Measurements from ENCODE around the gene E4F1. TPM values are rescaled to one million over a fixed set of nuclear protein-coding genes. Genes with fewer than 3 reads are reported as not detected.

Gene E4F1
- total RNA-seq, 1 experiment from 2014 or later: 30.1 TPM

DNA sequence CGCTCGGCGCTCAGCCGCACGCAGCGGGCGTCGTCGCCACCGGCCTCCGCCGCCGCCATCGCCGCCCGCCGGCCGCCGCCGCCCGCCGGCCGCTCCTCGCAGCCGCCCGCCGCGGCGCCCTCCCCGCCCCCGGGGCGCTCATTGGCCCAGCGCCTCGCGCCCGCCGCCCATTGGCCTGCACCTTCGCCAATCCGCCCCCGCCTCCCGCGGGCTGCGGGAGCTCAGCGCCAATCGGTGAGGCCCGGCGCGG is 8.7 kb upstream of the E4F1 start, which contains the start of gene PGP:
TSS of gene PGP (minus strand) at position 122 of the 250 bp plus-strand sequence. CDS start at position 59, 63 bp downstream.
- Histone ChIP-seq H3K36me3 (ENCODE audit: control insufficient read depth, insufficient read depth, low read length) (peaks cover 3% of the 10 kb centered on the region; the same call in 1 of the 2 replicates), H3K4me1 (peaks cover 29% of the 10 kb centered on the region), H3K9me3 (no peaks in the 10 kb centered on the region), H3K4me3 (ENCODE audit: low read depth, low read length) (peak within 1 kb of the TSS; percentile 75), H3K27me3 (replicated peaks; ENCODE audit: control insufficient read depth, insufficient read depth, low read length) (no peaks in the 10 kb centered on the region)
- peaks cover 45% of the 10 kb centered on the region for H3K36me3 Mint-ChIP-seq (ENCODE audit: insufficient read depth, unreplicated experiment)
- no peaks in the 10 kb centered on the region for H3K9me3 Mint-ChIP-seq (ENCODE audit: unreplicated experiment)
- TF ChIP-seq, protein P1, sequence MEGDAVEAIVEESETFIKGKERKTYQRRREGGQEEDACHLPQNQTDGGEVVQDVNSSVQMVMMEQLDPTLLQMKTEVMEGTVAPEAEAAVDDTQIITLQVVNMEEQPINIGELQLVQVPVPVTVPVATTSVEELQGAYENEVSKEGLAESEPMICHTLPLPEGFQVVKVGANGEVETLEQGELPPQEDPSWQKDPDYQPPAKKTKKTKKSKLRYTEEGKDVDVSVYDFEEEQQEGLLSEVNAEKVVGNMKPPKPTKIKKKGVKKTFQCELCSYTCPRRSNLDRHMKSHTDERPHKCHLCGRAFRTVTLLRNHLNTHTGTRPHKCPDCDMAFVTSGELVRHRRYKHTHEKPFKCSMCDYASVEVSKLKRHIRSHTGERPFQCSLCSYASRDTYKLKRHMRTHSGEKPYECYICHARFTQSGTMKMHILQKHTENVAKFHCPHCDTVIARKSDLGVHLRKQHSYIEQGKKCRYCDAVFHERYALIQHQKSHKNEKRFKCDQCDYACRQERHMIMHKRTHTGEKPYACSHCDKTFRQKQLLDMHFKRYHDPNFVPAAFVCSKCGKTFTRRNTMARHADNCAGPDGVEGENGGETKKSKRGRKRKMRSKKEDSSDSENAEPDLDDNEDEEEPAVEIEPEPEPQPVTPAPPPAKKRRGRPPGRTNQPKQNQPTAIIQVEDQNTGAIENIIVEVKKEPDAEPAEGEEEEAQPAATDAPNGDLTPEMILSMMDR (IDR thresholded peaks at IDR 0.05; ENCODE audit: insufficient read depth in 1 of 2, low read depth in 1 of 2, low read length in 1 of 2, severe bottlenecking in 1 of 2, unreplicated experiment in 1 of 2): no peak
- no TSS peak for BruUV-seq (replicated peaks)
- no peaks in the 10 kb centered on the region for H3K27me3 Mint-ChIP-seq (ENCODE audit: insufficient read depth, unreplicated experiment)
- ChIA-PET POLR2A (interaction anchor here (0.6 to 2.0 kb wide), 14 partner anchors 8 to 756 kb away, joined by 3 to 21 read pairs (median 4); partner anchors contain the start of genes E4F1, ECI1, KCTD5 and RPS2), CTCF (interaction anchor here (1.0 to 1.6 kb wide), 4 partner anchors 20 to 215 kb away, joined by 4 to 10 read pairs (median 8); partner anchors contain the start of gene ECI1)
- intact Hi-C loops (cut with micrococcal nuclease; ENCODE audit: unreplicated experiment): no loop called here
- no peak for DNase-seq
- peak within 1 kb of the TSS; percentile 74 for H3K4me3 Mint-ChIP-seq (ENCODE audit: unreplicated experiment)
- peak within 1 kb of the TSS; percentile 75 for H3K27ac Mint-ChIP-seq (ENCODE audit: unreplicated experiment)
- no peaks in the 10 kb centered on the region for H3K4me1 Mint-ChIP-seq (ENCODE audit: low read depth, unreplicated experiment)

DNA sequence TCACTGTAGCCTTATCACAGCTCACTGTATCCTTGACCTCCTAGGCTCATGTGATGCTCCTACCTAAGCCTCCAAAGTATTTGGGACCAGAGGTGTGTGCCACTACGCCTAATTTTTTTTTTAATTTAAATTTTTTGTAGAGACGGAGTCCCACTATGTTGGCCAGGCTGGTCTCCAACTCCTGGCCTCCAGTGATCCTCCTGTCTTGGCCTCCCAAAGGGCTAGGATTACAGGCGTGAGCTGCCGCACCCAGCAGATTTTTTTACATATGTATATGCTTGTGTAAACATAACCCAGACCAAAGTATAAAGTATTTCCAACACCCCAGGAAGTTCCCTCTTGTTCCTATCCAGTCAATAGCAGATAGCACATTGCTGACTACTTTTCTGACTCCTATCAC is 7.1 kb upstream of the E4F1 start:
- H3K36me3 ChIP-seq (ENCODE audit: control insufficient read depth, insufficient read depth, low read length): peaks cover 3% of the 10 kb centered on the region; the same call in 1 of the 2 replicates
- Mint-ChIP-seq H3K9me3 (ENCODE audit: unreplicated experiment) (no peaks in the 10 kb centered on the region), H3K36me3 (ENCODE audit: insufficient read depth, unreplicated experiment) (peaks cover 28% of the 10 kb centered on the region), H3K4me3 (ENCODE audit: unreplicated experiment) (peak overlapping the region; percentile 74), H3K27me3 (ENCODE audit: insufficient read depth, unreplicated experiment) (no peaks in the 10 kb centered on the region), H3K4me1 (ENCODE audit: low read depth, unreplicated experiment) (no peaks in the 10 kb centered on the region), H3K27ac (ENCODE audit: unreplicated experiment) (peak overlapping the region; percentile 75)
- intact Hi-C loops (cut with micrococcal nuclease; ENCODE audit: unreplicated experiment): no loop called here
- no peaks in the 10 kb centered on the region for H3K9me3 ChIP-seq
- DNase-seq: no peak
- H3K4me1 ChIP-seq: peaks cover 22% of the 10 kb centered on the region
- no TSS peak for BruUV-seq (replicated peaks)
- no peaks in the 10 kb centered on the region for H3K27me3 ChIP-seq (replicated peaks; ENCODE audit: control insufficient read depth, insufficient read depth, low read length)
- POLR2A ChIA-PET: no interaction called here
- peak overlapping the region; percentile 17; the same call in 1 of the 2 replicates for H3K4me3 ChIP-seq (ENCODE audit: low read depth, low read length)
- TF ChIP-seq, protein P1 (IDR thresholded peaks at IDR 0.05; ENCODE audit: insufficient read depth in 1 of 2, low read depth in 1 of 2, low read length in 1 of 2, severe bottlenecking in 1 of 2, unreplicated experiment in 1 of 2): no peak
- CTCF ChIA-PET: interaction anchor here (0.8 kb wide), 1 partner anchor 22 kb away, joined by 3 read pairs; no protein-coding TSS in a partner anchor

DNA sequence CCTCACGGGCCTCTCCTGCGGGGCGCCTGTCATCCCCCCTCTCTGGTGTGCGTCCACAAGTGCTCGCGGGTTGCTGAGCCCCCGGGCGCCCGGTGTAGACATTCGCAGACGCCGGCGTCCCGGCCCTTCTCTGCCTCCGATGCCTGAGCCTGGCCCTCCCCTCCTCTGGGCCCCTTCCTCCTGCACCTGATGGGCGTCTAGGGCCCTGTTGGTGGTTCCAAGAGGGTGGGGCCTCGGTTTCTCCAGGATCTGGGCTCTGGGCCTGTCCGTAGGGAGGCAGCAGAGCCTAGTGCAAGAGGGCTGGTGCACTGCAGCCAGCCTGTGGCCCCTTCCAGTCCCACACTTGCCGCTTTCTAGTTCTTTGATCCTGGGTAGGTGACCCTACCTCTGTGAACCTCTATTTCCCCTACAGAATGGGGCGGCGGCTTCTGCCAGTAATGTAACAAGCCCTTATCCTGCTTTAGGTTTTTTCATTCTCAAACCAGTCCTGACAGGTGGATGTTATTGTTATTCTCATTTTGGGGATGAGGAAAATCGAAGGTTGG is 623 bp downstream of the E4F1 start:
- CTCF ChIA-PET: interaction anchor here (0.6 to 1.0 kb wide), 2 partner anchors 45 to 259 kb away, joined by 3 to 8 read pairs; partner anchors contain the start of gene RPS2
- H3K9me3 Mint-ChIP-seq (ENCODE audit: unreplicated experiment): no peaks in the 10 kb centered on the region
- H3K4me1 Mint-ChIP-seq (ENCODE audit: low read depth, unreplicated experiment): no peaks in the 10 kb centered on the region

More for the DNA sequence above, 623 bp downstream of the E4F1 start:
- H3K9me3 ChIP-seq: no peaks in the 10 kb centered on the region
- peak overlapping the region; percentile 79 for H3K4me3 ChIP-seq (ENCODE audit: low read depth, low read length)
- TF ChIP-seq, protein P1 (IDR thresholded peaks at IDR 0.05; ENCODE audit: insufficient read depth in 1 of 2, low read depth in 1 of 2, low read length in 1 of 2, severe bottlenecking in 1 of 2, unreplicated experiment in 1 of 2): no peak
- POLR2A ChIA-PET: interaction anchor here (0.5 kb wide), 1 partner anchor 49 kb away, joined by 3 read pairs; no protein-coding TSS in a partner anchor
- peak; percentile 54 to 58 for DNase-seq
- intact Hi-C loops (cut with micrococcal nuclease; ENCODE audit: unreplicated experiment): loop anchor here (1.0 kb wide), 1 partner anchor 9 kb away; no protein-coding TSS in a partner anchor
- H3K4me1 ChIP-seq: peaks cover 8% of the 10 kb centered on the region
- H3K36me3 ChIP-seq (ENCODE audit: control insufficient read depth, insufficient read depth, low read length): no peaks in the 10 kb centered on the region; the same call in 1 of the 2 replicates
- Mint-ChIP-seq H3K4me3 (ENCODE audit: unreplicated experiment) (peak overlapping the region; percentile 81), H3K27me3 (ENCODE audit: insufficient read depth, unreplicated experiment) (no peaks in the 10 kb centered on the region), H3K27ac (ENCODE audit: unreplicated experiment) (peak overlapping the region; percentile 64), H3K36me3 (ENCODE audit: insufficient read depth, unreplicated experiment) (peaks cover 14% of the 10 kb centered on the region)
- H3K27me3 ChIP-seq (replicated peaks; ENCODE audit: control insufficient read depth, insufficient read depth, low read length): no peaks in the 10 kb centered on the region
- BruUV-seq (replicated peaks): TSS peak; percentile 53

Measured in Caco-2 (cell line).